Fibroblast of lung (primary cell): Measurements from ENCODE around the gene DGCR8. TPM values are rescaled to one million over a fixed set of nuclear protein-coding genes. Genes with fewer than 3 reads are reported as not detected.

Experiments used
- DNase-seq, 2 donors: peaks; one replicate each; pipeline versions ENCODE4 v3.0.0 to v3.0.0-alpha.2; 2010; ENCODE audit warnings: low read depth in 2 of 2
- H2AFZ ChIP-seq: 2 replicates; pipeline ENCODE4 v1.5.1; 2012; ENCODE audit warnings: low read length, control low read depth, inconsistent platforms
- H3K27ac ChIP-seq: 2 replicates; pipeline ENCODE4 v1.5.1; 2011; ENCODE audit warnings: low read length, control low read depth; ENCODE audit not compliant: insufficient read depth
- H3K27me3 ChIP-seq: 2 replicates; pipeline ENCODE4 v1.5.1; 2011; ENCODE audit warnings: mild to moderate bottlenecking, low read length; ENCODE audit not compliant: control insufficient read depth, insufficient read depth
- H3K36me3 ChIP-seq: 2 replicates; pipeline ENCODE4 v1.5.1; 2011; ENCODE audit warnings: low read length; ENCODE audit not compliant: control insufficient read depth, insufficient read depth
- H3K4me1 ChIP-seq: 2 replicates; pipeline ENCODE4 v1.5.1; 2011; ENCODE audit warnings: low read length; ENCODE audit not compliant: control insufficient read depth, insufficient read depth; ENCODE audit errors: extremely low read depth
- H3K4me2 ChIP-seq: 2 replicates; pipeline ENCODE4 v1.5.1; 2011; ENCODE audit warnings: low read length, control low read depth; ENCODE audit not compliant: insufficient read depth; ENCODE audit errors: extremely low read depth
- H3K4me3 ChIP-seq, 4 experiments: fragments of 200-600 bp in 1 of 4; sonication (generic) in 1 of 4; replicated peaks in 1 of 4; 2 replicates each; pipeline ENCODE4 v1.5.1; 2011 to 2016; ENCODE audit warnings: low read length in 4 of 4, low read depth in 3 of 4, mild to moderate bottlenecking in 3 of 4, control low read depth in 2 of 4, inconsistent platforms in 1 of 4, mixed read lengths in 1 of 4; ENCODE audit not compliant: insufficient read depth in 1 of 4; ENCODE audit errors: control extremely low read depth in 1 of 4
- H3K79me2 ChIP-seq: 2 replicates; pipeline ENCODE4 v1.5.1; 2012; ENCODE audit warnings: mild to moderate bottlenecking, low read length, inconsistent platforms; ENCODE audit not compliant: control insufficient read depth, insufficient read depth
- H3K9ac ChIP-seq: 2 replicates; pipeline ENCODE4 v1.5.1; 2011; ENCODE audit warnings: mild to moderate bottlenecking, low read length, control low read depth; ENCODE audit not compliant: insufficient read depth
- H3K9me3 ChIP-seq: 2 replicates; pipeline ENCODE4 v1.5.1; 2012; ENCODE audit warnings: low read depth, low read length; ENCODE audit not compliant: control insufficient read depth, insufficient read depth
- H4K20me1 ChIP-seq: 2 replicates; pipeline ENCODE4 v1.5.1; 2011; ENCODE audit warnings: low read length; ENCODE audit not compliant: control insufficient read depth, insufficient read depth; ENCODE audit errors: extremely low read depth
- CTCF ChIP-seq, 2 donors: IDR thresholded peaks in 1 of 2; conservative IDR thresholded peaks in 1 of 2; 1 replicate in 1 of 2; 2 replicates in 1 of 2; pipeline ENCODE4 v1.5.1; 2011 to 2012; ENCODE audit warnings: low read length in 2 of 2, control low read depth in 1 of 2, inconsistent platforms in 1 of 2, low read depth in 1 of 2, mild to moderate bottlenecking in 1 of 2
- EZH2 ChIP-seq: IDR thresholded peaks from 2 replicates; pipeline ENCODE4 v1.5.1; 2012; ENCODE audit warnings: low read length, control low read depth, mild to moderate bottlenecking; ENCODE audit errors: missing control alignments
- polyA plus RNA-seq, 2 donors: library from polyadenylated mRNA; depleted of rRNA in 1 of 2; stranded (reverse) in 1 of 2; unstranded in 1 of 2; fragments of >200 nt; gene quantifications; 2 replicates each; pipeline ENCODE4 v1.2.1, GENCODE V29; 2011 to 2012; ENCODE audit warnings: missing spikeins in 1 of 2
- total RNA-seq: library from RNA; depleted of rRNA; stranded (reverse); fragments of >200 nt; gene quantifications from 2 replicates; pipeline ENCODE4 v1.2.1, GENCODE V29; 2014

DGCR8 gene
- total and polyA plus RNA-seq, 2 donors (not counting 1 experiment from before 2014, with no cell fraction given): 18.8 to 21.3 TPM

GRCh38 chr22:20046730-20047129 lies 33.3 kb upstream of the DGCR8 start:
- Histone ChIP-seq H3K9me3 (no peaks in the 10 kb centered on the region), H3K4me3 (no peak overlapping the region), H3K4me1 (no peaks in the 10 kb centered on the region), H3K36me3 (peaks cover 5% of the 10 kb centered on the region), H3K4me2 (no peak overlapping the region), H3K27ac (no peak overlapping the region), H2AFZ (no peak overlapping the region), H4K20me1 (no peaks in the 10 kb centered on the region), H3K9ac (no peak overlapping the region), H3K27me3 (no peaks in the 10 kb centered on the region), H3K79me2 (no peaks in the 10 kb centered on the region)
- TF ChIP-seq EZH2 (no peak), CTCF (conservative IDR thresholded peaks at IDR 0.05 in 1 of 2, IDR thresholded peaks at IDR 0.05 in 1 of 2; ENCODE audit: low read depth in 1 of 2, low read length in 2 of 2) (no peak)
- no peak for DNase-seq

GRCh38 chr22:20051927-20052308 lies 28.1 kb upstream of the DGCR8 start:
- DNase-seq: no peak
- no peaks in the 10 kb centered on the region for H3K9me3 ChIP-seq
- no peak overlapping the region for H3K4me2 ChIP-seq
- no peak overlapping the region for H3K9ac ChIP-seq
- H2AFZ ChIP-seq: no peak overlapping the region
- no peaks in the 10 kb centered on the region for H3K79me2 ChIP-seq
- no peaks in the 10 kb centered on the region for H3K4me1 ChIP-seq
- peaks cover 6% of the 10 kb centered on the region for H3K36me3 ChIP-seq
- H3K27me3 ChIP-seq: no peaks in the 10 kb centered on the region
- no peak overlapping the region for H3K27ac ChIP-seq
- H3K4me3 ChIP-seq: no peak overlapping the region
- no peaks in the 10 kb centered on the region for H4K20me1 ChIP-seq
- TF ChIP-seq CTCF (conservative IDR thresholded peaks at IDR 0.05 in 1 of 2, IDR thresholded peaks at IDR 0.05 in 1 of 2; ENCODE audit: low read depth in 1 of 2, low read length in 2 of 2) (no peak), EZH2 (no peak)

GRCh38 chr22:20052309-20053259 lies 27.5 kb upstream of the DGCR8 start:
- no peak overlapping the region for H3K4me3 ChIP-seq
- H3K9ac ChIP-seq: no peak overlapping the region
- no peak overlapping the region for H3K27ac ChIP-seq
- TF ChIP-seq EZH2 (no peak), CTCF (conservative IDR thresholded peaks at IDR 0.05 in 1 of 2, IDR thresholded peaks at IDR 0.05 in 1 of 2; ENCODE audit: low read depth in 1 of 2, low read length in 2 of 2) (no peak)
- no peaks in the 10 kb centered on the region for H4K20me1 ChIP-seq
- H3K27me3 ChIP-seq: no peaks in the 10 kb centered on the region
- peaks cover 6% of the 10 kb centered on the region for H3K36me3 ChIP-seq
- H3K4me2 ChIP-seq: no peak overlapping the region
- no peak for DNase-seq
- no peak overlapping the region for H2AFZ ChIP-seq
- H3K4me1 ChIP-seq: no peaks in the 10 kb centered on the region
- H3K79me2 ChIP-seq: no peaks in the 10 kb centered on the region
- no peaks in the 10 kb centered on the region for H3K9me3 ChIP-seq
